C4-2B (cell line): Measurements from ENCODE around the gene IFIT1.

Experiments used
- ZFX ChIP-seq: fragments of 450-650 bp; IDR thresholded peaks from 2 replicates; pipeline ENCODE4 v1.6.1; 2017
- TF ChIP-seq, protein P1 (sequence below): fragments of 450-650 bp; conservative IDR thresholded peaks from 2 replicates; pipeline ENCODE4 v1.5.1; 2017; ENCODE audit warnings: mild to moderate bottlenecking

DNA sequence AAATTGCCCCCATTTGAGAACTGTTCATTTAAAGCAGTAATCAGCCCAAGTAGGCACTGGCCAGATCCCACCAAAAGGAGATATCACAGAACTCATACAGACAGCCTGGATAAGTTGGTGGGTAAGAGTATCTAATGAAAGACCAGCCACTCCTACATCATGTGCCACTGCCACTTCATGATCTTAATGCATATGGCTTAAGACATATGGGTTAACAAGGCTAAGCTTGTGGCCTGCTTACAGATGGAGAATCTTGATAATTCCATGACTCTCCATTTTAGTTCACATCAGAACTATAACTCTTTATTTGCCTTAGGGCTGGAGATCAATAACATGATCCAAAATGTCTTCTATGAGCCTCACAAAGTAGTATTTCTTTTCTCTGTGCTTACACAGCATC lies 21.3 kb upstream of the IFIT1 start:
- TF ChIP-seq, protein P1, sequence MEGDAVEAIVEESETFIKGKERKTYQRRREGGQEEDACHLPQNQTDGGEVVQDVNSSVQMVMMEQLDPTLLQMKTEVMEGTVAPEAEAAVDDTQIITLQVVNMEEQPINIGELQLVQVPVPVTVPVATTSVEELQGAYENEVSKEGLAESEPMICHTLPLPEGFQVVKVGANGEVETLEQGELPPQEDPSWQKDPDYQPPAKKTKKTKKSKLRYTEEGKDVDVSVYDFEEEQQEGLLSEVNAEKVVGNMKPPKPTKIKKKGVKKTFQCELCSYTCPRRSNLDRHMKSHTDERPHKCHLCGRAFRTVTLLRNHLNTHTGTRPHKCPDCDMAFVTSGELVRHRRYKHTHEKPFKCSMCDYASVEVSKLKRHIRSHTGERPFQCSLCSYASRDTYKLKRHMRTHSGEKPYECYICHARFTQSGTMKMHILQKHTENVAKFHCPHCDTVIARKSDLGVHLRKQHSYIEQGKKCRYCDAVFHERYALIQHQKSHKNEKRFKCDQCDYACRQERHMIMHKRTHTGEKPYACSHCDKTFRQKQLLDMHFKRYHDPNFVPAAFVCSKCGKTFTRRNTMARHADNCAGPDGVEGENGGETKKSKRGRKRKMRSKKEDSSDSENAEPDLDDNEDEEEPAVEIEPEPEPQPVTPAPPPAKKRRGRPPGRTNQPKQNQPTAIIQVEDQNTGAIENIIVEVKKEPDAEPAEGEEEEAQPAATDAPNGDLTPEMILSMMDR: no peak
- no peak for TF ChIP-seq ZFX
